GM04503 (cell line): ENCODE measurements around the gene CAMTA1.

Source experiments
- DNase-seq: peaks from one replicate; pipeline ENCODE4 v3.0.0-alpha.2; 2012; ENCODE audit warnings: low read depth

Gene CAMTA1

DNA sequence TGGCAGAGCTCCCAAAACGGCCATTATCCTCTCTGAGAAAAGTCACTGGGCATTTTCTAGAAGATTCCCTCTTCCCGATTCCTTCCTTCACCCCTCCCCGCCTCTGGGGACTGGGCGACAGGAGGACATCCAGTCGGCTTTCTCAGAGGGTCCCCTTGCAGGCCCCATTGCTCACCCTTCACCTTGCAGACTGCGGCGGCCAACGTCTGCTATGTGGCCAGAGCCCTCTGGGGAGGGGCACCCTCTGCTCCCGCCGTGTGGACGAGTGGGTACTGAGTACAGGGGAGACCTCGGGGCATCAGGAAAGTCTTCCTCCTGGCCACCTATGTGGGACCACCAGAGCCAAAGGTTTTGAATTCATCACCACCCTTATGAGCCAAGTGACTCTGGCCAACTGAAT is 692.3 kb downstream of the CAMTA1 start:
- no peak for DNase-seq

GRCh38 chr1:7478142-7478790 is 693.0 kb downstream of the CAMTA1 start:
- no peak for DNase-seq

DNA sequence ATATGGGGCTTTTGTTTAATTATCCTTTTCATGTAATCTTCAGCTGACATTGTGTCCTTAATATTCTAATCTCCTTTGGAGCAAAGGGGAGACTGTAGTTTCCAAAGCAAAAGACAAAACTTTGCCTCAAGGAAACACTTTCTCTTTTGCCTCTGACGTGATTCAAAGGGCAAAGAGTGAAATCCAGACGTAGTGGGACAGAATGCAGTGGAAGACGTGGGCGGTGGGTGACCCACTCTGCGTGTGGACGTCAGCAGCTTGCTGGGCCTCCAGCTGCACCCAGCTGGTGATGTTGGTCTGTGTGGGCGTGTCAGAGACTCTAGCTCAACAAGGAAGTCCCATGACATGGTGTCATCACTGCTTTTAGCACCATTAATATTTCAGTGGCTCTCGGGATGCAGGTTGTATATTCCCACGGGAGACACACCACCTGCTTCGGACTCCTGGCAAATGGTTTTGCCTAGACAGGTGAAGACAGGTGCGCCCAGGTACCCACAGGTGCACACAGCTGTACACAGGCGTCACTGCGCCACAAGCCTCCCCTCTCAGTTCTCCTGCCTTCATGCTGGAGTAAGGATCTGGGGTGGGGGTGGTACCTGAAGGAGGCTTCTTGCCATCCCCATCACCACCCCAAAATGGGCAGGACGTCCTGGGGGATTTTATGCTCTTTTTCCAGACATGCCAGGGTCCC is 693.7 kb downstream of the CAMTA1 start:
- DNase-seq = peak; percentile 50

- DNase-seq = no peak
Observed at GRCh38 chr1:7479571-7479970, 694.3 kb downstream of the CAMTA1 start.

GRCh38 chr1:7481194-7481593 is 695.9 kb downstream of the CAMTA1 start:
- DNase-seq = no peak

DNA sequence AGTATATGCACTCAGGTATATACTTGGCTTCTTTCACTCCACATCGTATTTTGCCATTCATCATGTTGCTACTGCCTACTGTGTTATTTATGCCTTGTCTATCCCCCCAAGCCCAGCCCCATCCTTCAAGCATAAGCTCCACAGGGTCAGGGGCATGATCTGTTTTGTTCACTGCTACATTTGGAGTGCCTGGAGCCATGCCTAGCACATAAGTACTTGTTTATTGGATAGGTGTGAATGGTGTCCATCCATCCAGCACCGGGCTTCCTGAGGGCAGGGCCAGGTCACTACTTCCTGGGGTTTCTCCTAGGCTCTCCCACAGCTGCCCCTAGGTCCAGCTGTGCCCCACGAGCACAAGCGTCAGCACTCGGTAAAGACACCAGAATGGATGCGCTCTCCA is 696.8 kb downstream of the CAMTA1 start:
- DNase-seq = no peak

DNA sequence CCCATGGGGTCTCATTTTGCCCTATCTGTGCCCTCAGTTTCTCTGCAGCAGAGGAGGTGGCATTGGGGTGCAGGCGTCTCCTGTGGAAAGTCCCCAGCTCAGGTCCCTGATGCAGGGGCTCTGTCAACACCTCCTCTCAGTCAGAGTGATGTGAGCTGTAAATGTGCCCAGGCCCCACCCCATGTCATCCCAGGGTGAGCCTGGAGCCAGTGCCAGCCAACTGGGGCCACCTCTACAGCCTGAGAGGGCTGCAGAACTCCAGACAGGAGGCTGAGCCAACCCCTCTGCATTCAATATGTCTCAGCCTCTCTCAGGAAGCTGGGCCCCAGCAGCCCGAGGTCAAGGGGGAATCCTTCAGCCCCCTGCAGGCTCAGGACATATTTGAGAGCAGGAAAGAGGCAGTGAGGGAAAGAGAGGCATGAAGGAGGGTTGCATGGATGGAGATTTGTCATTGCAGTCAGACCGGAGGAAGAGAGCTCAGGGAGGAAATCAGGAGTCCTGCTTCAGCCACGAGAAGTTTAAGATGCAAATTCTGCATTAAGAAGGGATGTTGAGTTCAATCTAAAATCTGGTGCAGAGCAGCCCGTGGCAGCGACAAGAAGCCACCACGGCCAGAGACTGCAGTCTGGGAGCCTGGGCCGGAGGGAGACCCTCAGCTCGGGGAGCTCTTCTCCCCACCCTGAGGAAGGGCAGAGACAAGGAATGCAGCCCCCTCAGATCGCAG is 697.7 kb downstream of the CAMTA1 start:
- no peak for DNase-seq

DNA sequence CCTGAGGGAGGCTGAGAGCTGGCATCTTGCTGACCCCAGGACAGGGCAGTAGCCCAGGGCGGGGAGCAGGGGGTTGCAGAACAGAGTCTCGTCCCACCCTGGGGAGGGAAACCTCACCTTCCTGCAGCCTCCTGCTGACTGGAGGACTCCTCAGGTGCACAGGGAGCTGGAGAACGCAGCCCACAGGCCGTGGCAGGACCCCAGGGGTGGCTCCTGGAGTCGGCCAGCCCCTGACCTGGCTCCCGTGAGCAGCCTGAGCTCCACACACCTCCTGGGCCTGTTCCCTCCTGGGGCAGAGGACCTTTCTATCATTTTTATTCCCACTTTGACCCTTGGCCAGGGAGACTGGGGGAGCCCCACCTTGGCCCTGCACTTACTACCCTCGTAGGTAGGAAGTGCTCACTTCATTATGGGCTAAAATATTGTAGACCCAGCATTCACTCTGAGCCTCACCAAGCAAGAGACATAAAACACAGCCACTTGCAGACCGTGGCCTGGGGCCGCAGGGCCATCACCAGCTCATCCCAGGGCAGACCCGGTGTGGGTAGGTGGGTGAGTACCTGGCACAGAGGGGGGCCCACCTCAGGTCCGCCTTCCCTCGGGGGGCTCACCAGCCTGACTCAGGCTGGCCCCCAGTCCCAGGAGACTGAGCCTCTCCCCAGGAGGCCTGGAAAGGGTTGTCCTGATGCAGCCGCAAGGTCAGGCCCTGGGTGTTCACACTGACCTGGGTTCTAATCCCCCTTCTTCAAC is 698.6 kb downstream of the CAMTA1 start:
- no peak for DNase-seq

DNA sequence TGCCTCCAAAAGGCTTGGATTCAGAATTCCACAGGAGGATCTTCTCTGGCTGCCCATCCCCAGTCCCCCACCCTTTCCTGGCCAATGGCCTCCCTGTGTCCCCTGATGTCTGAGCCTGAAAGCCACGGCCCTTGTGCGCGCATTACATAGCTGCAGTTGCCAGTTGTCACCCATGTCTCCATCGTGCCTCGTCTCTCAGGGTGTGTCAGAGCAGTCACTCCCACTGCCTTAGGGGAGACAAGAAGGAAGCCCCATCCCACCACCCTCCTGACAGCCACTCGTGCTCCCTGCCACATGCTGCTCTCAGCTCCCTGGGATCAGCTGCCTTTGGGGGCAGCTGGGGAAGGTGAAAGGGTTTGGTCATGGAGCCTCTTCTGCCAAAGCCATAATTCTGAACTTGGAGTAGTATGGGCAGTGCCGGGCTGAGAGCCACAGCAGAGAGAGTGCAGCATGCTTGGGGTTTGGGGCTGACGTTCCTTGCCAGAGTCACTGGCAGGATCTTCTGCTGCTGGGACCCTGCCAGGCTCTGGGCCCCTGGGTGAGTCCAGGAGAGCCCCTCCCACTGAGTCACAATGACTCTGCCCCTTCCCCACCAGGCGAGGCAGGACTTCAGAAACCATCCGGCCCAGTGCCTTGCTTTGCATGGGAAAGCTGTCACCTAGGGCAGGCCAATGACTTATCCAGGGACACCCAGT is 700.0 kb downstream of the CAMTA1 start:
- DNase-seq = no peak

DNA sequence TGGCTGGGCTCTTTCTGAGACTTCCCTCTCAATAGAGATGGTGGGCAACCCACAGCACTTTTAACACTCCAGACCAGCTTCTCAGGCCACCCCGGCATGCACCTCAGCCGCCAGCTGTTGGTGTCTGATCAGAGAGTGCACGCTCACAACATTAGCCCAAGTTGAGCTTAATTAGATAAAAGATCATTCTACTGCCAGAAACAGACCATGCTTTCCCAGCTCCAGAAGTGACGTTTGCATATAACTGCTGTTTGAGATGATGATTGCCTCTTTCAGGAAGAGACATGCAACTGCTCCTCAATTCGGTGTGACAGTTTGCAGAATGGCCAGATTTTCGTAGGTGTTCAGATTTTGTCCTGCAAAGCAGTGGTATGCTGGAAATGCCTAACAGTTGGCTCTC is 700.6 kb downstream of the CAMTA1 start:
- no peak for DNase-seq

DNA sequence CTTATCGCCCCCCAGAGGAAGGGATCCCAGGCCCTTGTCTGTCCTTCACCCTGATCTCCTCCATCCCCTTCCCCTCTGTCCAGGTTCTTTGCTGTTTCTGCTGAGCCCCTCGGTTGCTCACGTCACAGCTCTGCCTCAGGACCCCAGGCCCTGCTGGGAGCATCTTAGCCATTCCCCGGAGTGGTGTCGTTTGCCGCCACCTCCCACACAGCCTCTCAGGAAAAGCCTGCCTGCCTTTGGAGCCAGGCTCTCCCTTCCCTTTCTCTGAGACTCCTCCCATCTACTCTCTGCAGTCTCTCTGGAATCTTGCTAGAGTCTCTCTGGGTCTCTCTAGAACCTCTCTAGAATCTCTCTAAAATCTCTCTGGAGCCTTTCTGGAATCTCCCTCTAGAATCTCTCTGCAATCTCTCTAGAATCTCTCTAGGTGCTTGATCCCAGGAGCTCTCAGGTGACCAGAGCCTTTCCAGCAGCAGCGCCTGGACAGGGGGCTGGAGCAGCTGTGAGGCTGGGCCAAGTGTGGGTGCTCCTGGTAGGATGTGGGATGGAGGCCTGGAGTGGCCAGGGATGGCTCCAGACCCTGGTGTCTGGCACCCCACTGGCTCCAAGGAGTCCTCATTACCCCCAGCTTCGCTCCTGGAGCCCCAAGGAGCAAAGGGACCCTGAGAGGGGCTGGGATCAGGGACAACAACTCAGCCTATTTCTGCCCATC is 702.7 kb downstream of the CAMTA1 start:
- no peak for DNase-seq

DNA sequence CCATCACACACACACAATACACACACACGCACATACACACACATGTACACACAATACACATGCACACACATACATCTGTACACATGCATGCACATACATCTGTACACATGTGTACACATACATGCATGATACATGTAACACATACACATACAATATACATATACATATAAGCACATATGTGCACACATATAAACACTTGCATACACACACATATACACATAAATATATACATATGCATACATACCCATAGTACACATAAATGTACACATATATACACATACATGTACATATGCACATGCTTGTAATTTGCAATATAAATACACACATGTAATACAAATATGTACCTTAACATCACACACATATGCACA is 703.2 kb downstream of the CAMTA1 start:
- no peak for DNase-seq

- no peak for DNase-seq
Observed at GRCh38 chr1:7489586-7489985, 704.3 kb downstream of the CAMTA1 start.

- DNase-seq = no peak
Observed at GRCh38 chr1:7490576-7490975, 705.3 kb downstream of the CAMTA1 start.

DNA sequence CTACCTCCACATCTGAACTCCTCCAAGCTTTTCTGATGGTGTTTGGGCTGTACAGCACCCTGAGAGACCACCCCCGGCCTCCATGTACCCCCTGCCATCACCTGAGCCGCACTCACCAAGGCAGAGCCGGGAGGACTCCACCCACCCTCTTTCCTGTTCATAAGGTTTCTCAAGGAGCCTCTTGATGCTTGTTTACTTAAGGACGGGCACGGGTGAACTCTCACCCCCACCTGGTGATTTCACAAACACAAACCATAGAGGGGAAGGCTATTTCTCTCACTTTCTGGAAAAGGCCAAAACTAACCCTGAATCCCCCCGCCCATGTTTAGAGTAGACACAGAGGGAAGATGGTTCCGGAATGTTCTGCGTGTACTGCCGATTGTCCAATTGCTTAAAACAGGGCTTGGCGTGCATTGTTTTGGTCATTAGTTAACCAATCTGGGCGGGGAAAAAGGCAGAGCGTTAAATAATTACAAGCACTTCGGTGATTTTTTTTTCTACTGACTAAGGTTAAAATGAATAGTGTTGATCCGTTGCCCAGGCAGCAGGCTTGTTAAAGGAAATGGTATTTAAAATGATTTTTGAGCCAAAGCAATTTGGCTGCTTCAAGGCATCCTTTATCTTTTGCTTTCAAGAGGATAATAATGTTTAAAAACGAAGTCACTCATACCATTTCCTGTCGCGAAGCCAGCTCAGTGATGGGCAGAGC is 706.0 kb downstream of the CAMTA1 start:
- DNase-seq = peak; percentile 85

GRCh38 chr1:7491818-7492173 is 706.5 kb downstream of the CAMTA1 start:
- no peak for DNase-seq

- DNase-seq = no peak
Observed at GRCh38 chr1:7493711-7494454, 708.6 kb downstream of the CAMTA1 start.

- DNase-seq = no peak
Observed at GRCh38 chr1:7495962-7496361, 710.7 kb downstream of the CAMTA1 start.

DNA sequence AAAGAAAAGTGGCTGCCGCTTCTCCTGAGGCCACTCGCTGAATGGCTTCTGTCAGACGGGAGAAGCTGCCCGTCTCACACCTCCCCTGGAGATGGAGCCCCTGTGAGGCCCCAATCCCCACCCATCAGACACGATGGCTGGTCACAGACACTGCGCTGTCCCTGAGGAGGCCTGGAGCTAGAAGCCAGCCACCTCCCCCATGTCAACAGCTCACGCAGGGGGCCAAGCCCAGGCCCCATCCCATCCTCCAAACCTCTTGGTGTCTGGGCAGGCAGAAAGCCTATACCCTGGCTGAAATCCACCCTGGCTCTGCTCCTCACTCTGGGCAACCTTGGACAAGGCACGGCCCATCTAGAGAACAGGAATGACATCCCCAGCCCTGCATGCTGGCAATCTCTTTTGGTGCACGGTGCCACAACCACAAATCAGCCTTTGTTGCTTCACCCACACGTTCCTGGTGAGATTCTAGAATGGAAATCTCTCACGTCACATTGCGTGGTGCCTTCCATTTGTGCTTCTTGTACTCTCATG is 711.9 kb downstream of the CAMTA1 start:
- no peak for DNase-seq
